Activated B cell treated with CpG ODN at 0.5 μM for 24 hours (primary cell): ENCODE results near the gene LDB2. TPM values are rescaled to one million over a fixed set of nuclear protein-coding genes. Genes with fewer than 3 reads are reported as not detected.

Experiments used
- ATAC-seq: fragments of 200-7000 bp; cut with Tn5 transposase; one replicate; pipeline ENCODE4 v1.10.0; 2021; ENCODE audit warnings: low read depth, mild to moderate bottlenecking, moderate library complexity
- CTCF ChIA-PET: fragments of 350-600 bp; sonication (Branson Sonifier 250); formaldehyde crosslinking; loops from one replicate; lab custom pipeline; 2021; ENCODE audit warnings: antibody characterized with exemption; lab: Charles Lee
- POLR2A ChIA-PET: fragments of 350-600 bp; sonication (Branson Sonifier 250); formaldehyde crosslinking; loops from one replicate; lab custom pipeline; 2021; ENCODE audit warnings: antibody characterized with exemption; lab: Charles Lee
- DNase-seq: peaks from one replicate; pipeline ENCODE4 v3.0.0; 2022
- H3K27ac Mint-ChIP-seq: one replicate; pipeline ENCODE4 v1.8.0; 2020; ENCODE audit warnings: mixed read lengths
- H3K27me3 Mint-ChIP-seq: one replicate; pipeline ENCODE4 v1.8.0; 2021; ENCODE audit warnings: mixed read lengths
- H3K36me3 Mint-ChIP-seq: one replicate; pipeline ENCODE4 v1.8.0; 2021; ENCODE audit warnings: low read depth, mixed read lengths
- H3K4me1 Mint-ChIP-seq: one replicate; pipeline ENCODE4 v1.8.0; 2021; ENCODE audit warnings: mixed read lengths
- H3K4me3 Mint-ChIP-seq: one replicate; pipeline ENCODE4 v1.8.0; 2020; ENCODE audit warnings: mild to moderate bottlenecking, mixed read lengths
- H3K9me3 Mint-ChIP-seq: one replicate; pipeline ENCODE4 v1.8.0; 2020; ENCODE audit warnings: mixed read lengths
- intact Hi-C: fragments of 100-400 bp; cut with micrococcal nuclease; formaldehyde crosslinking; loops from one replicate; pipeline ENCODE4 v1.15.1; 2024
- total RNA-seq: library from RNA; stranded (reverse); gene quantifications from 2 replicates; pipeline ENCODE4 v1.2.3, GENCODE V29; 2022
- TF ChIP-seq, protein P1 (sequence below): fragments of 200-600 bp; IDR thresholded peaks from one replicate; pipeline ENCODE4 v1.8.0; 2022; ENCODE audit warnings: antibody characterized with exemption, mild to moderate bottlenecking

Gene LDB2
- total RNA-seq, 1 donor from 2014 or later = not detected

DNA sequence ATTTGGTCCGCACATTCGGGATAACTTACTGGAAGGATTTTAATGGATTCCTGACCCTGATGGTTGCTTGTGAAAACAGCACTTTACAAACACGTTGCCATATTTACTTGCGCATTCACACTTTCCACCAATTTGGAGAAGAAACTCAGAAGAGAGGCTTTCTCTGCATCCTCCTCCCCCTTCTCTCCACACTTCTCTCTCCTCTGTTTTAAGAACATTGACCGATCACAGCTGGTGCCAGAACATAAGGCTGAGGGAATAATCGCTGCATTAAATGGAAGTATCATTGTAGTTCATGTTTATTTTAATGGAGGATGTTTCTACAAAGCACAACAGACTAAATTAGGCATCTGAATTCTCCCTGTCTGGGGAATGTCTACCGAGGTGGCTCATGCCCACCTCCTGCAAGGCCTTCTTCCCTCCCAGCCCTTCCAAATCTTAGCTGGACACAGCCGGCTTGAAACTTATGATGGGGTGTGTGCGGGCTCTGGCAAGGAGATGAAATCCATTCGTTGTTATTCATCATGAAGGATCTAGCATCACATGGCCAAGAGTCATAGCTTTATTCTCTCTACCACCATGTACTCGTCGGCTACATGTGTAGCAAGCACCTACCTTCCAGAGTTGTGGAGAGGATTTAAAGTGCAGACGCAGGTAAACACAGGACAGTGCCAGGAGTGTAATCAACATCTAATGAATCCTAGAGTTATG lies 204.1 kb downstream of the LDB2 start:
- H3K4me1 Mint-ChIP-seq = no peaks in the 10 kb centered on the region
- no peaks in the 10 kb centered on the region for H3K27me3 Mint-ChIP-seq
- DNase-seq (no peak), ATAC-seq (no peak)
- no peaks in the 10 kb centered on the region for H3K9me3 Mint-ChIP-seq
- H3K27ac Mint-ChIP-seq = no peak overlapping the region
- intact Hi-C loops = no loop called here
- no peak overlapping the region for H3K4me3 Mint-ChIP-seq
- TF ChIP-seq, protein P1, sequence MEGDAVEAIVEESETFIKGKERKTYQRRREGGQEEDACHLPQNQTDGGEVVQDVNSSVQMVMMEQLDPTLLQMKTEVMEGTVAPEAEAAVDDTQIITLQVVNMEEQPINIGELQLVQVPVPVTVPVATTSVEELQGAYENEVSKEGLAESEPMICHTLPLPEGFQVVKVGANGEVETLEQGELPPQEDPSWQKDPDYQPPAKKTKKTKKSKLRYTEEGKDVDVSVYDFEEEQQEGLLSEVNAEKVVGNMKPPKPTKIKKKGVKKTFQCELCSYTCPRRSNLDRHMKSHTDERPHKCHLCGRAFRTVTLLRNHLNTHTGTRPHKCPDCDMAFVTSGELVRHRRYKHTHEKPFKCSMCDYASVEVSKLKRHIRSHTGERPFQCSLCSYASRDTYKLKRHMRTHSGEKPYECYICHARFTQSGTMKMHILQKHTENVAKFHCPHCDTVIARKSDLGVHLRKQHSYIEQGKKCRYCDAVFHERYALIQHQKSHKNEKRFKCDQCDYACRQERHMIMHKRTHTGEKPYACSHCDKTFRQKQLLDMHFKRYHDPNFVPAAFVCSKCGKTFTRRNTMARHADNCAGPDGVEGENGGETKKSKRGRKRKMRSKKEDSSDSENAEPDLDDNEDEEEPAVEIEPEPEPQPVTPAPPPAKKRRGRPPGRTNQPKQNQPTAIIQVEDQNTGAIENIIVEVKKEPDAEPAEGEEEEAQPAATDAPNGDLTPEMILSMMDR = no peak
- ChIA-PET POLR2A (no interaction called here), CTCF (no interaction called here)
- H3K36me3 Mint-ChIP-seq = no peaks in the 10 kb centered on the region

GRCh38 chr4:16693641-16694040 lies 204.8 kb downstream of the LDB2 start:
- DNase-seq = no peak
- POLR2A ChIA-PET = no interaction called here
- CTCF ChIA-PET = no interaction called here
- no peaks in the 10 kb centered on the region for H3K9me3 Mint-ChIP-seq
- no peaks in the 10 kb centered on the region for H3K27me3 Mint-ChIP-seq
- no peak for ATAC-seq
- no peaks in the 10 kb centered on the region for H3K36me3 Mint-ChIP-seq
- H3K4me1 Mint-ChIP-seq = no peaks in the 10 kb centered on the region
- intact Hi-C loops = no loop called here
- no peak overlapping the region for H3K27ac Mint-ChIP-seq
- TF ChIP-seq, protein P1 = no peak
- no peak overlapping the region for H3K4me3 Mint-ChIP-seq

DNA sequence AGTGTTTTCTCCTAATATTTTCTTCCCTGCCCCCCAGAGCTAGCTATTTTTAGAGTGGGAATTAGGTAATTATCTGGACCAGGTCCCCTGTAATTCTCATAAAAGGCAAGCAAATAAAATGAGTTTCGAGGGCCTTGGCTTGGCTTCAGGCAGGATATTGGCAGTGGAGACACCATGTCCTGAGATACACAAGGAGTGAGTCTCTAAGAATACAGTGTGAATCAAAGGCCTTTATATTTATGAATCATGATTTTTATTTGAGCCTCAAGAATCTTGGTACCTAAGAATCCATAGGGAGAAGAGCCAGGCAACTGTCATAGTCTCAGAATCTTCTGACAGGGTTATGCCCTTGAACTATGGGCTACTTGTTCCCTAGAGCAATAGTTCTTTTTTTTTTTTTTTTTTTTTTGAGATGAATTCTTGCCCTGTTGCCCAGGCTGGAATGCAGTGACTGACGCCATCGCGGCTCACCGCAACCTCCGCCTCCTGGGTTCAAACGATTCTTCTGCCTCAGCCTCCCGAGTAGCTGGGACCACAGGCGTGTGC lies 205.4 kb downstream of the LDB2 start:
- ATAC-seq (no peak), DNase-seq (no peak)
- Mint-ChIP-seq H3K4me1 (no peaks in the 10 kb centered on the region), H3K9me3 (no peaks in the 10 kb centered on the region), H3K4me3 (no peak overlapping the region), H3K27me3 (no peaks in the 10 kb centered on the region), H3K36me3 (no peaks in the 10 kb centered on the region), H3K27ac (no peak overlapping the region)
- ChIA-PET POLR2A (no interaction called here), CTCF (no interaction called here)
- intact Hi-C loops = no loop called here
- TF ChIP-seq, protein P1 = no peak

GRCh38 chr4:16692524-16692923 lies 205.9 kb downstream of the LDB2 start:
- TF ChIP-seq, protein P1 = no peak
- ATAC-seq (no peak), DNase-seq (no peak)
- intact Hi-C loops = no loop called here
- H3K27ac Mint-ChIP-seq = no peak overlapping the region
- no peaks in the 10 kb centered on the region for H3K4me1 Mint-ChIP-seq
- CTCF ChIA-PET = no interaction called here
- no peaks in the 10 kb centered on the region for H3K36me3 Mint-ChIP-seq
- H3K27me3 Mint-ChIP-seq = no peaks in the 10 kb centered on the region
- H3K4me3 Mint-ChIP-seq = no peak overlapping the region
- POLR2A ChIA-PET = no interaction called here
- no peaks in the 10 kb centered on the region for H3K9me3 Mint-ChIP-seq

DNA sequence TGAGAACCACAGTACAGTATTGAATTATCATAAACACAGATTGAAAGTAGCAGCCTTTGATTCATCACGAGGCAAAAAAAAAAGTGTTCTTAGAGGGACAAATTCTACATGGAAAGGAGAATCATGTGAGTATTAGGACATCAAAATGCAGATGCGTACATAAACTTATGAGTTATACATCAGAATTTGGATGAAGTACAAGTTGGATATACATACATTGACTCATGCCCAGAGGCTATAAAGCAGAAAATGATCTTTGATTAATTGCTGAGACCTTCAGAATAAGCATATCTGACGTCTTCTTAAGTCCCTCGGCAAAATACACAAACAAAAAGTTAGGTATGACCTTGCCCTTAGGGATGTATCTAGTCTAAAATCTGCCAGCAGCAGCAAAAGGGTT lies 206.4 kb downstream of the LDB2 start:
- POLR2A ChIA-PET = no interaction called here
- TF ChIP-seq, protein P1 = no peak
- DNase-seq (no peak), ATAC-seq (no peak)
- CTCF ChIA-PET = no interaction called here
- no peaks in the 10 kb centered on the region for H3K27me3 Mint-ChIP-seq
- intact Hi-C loops = no loop called here
- H3K27ac Mint-ChIP-seq = no peak overlapping the region
- no peaks in the 10 kb centered on the region for H3K4me1 Mint-ChIP-seq
- H3K9me3 Mint-ChIP-seq = no peaks in the 10 kb centered on the region
- no peak overlapping the region for H3K4me3 Mint-ChIP-seq
- no peaks in the 10 kb centered on the region for H3K36me3 Mint-ChIP-seq
